ENCODE results near the gene EFNA1. TPM values are rescaled to one million over a fixed set of nuclear protein-coding genes. Genes with fewer than 3 reads are reported as not detected.
A peak's percentile ranks its signal among the peaks of the same experiment; 100 is the strongest.

The EFNA1 gene
- total and polyA plus RNA-seq, 2 of the 13 experiments (the other 11 are each of a cell fraction or from before 2014, with no cell fraction given) = 81.8 to 874 TPM

DNA sequence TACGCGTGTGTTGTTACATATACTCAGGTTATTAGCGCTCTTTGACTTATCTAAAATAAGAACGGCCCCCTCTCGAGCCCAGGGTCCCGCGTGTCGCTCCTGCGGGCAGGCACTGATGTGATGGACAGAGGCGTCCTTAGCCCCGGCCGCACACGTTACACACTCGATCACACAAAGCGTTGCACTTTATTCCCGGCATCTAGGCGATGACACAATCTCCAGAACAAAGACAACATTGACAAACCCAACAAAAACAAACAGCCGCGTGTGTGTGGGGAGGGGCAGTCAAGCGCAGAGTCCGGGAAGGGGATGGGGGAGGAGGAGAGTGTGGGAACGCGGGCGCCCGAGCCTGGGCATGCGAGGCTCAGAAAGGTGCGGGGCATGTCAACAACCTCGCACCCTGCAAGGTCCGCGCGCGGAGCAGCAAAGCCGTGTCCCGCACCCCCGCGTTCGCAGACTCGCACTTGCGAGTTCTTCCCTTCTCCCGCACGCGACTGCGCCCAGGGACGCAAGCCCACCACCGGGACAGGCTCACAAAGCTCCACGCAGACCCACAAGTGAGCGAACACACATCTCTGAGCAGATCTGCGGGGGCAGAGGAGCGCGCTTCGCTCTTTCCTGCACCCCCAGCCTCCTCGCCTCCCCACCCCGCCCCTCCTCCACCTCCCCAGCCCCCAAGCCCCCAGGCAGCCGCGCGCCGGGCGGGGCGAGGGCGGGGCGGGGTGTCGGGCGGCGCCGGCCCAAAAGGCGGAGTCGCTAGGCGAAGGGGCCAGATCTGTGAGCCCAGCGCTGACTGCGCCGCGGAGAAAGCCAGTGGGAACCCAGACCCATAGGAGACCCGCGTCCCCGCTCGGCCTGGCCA, at the start of gene EFNA1 (continued):
- TF ChIP-seq, protein P1, sequence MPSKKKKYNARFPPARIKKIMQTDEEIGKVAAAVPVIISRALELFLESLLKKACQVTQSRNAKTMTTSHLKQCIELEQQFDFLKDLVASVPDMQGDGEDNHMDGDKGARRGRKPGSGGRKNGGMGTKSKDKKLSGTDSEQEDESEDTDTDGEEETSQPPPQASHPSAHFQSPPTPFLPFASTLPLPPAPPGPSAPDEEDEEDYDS (CRISPR knock-in tag; IDR thresholded peaks at IDR 0.05) = peak; percentile 91
- TF ChIP-seq ZHX2 (IDR thresholded peaks at IDR 0.05; ENCODE audit: low read depth) = peak; percentile 58; the same call in 1 of the 2 replicates
- no peak for TF ChIP-seq ZHX2 (CRISPR knock-in tag; IDR thresholded peaks at IDR 0.05; ENCODE audit: borderline replicate concordance)
- TF ChIP-seq THYN1 (CRISPR knock-in tag; IDR thresholded peaks at IDR 0.05; ENCODE audit: borderline replicate concordance, low read depth) = no peak
- no peak for TF ChIP-seq RFX1 (IDR thresholded peaks at IDR 0.05)
- peak; percentile 16; the same call in 1 of the 2 replicates for TF ChIP-seq SMAD3 (CRISPR knock-in tag; IDR thresholded peaks at IDR 0.05)
- no peak for TF ChIP-seq THAP7 (CRISPR knock-in tag; IDR thresholded peaks at IDR 0.05)
- 0 out of 2 replicates have a peak, but pooled peaks have one; percentile 64 for TF ChIP-seq ZNF672 (CRISPR knock-in tag; IDR thresholded peaks at IDR 0.05)
- no peak; the same call in 1 of the 2 replicates for TF ChIP-seq ZNF274 (CRISPR knock-in tag; IDR thresholded peaks at IDR 0.05)
- no peak; the same call in 1 of the 2 replicates for TF ChIP-seq RFX5 (IDR thresholded peaks at IDR 0.05; ENCODE audit: low read depth, low read length)
- TF ChIP-seq, protein P2, sequence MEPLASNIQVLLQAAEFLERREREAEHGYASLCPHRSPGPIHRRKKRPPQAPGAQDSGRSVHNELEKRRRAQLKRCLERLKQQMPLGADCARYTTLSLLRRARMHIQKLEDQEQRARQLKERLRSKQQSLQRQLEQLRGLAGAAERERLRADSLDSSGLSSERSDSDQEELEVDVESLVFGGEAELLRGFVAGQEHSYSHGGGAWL (CRISPR knock-in tag; IDR thresholded peaks at IDR 0.05) = no peak
- TF ChIP-seq, protein P3, sequence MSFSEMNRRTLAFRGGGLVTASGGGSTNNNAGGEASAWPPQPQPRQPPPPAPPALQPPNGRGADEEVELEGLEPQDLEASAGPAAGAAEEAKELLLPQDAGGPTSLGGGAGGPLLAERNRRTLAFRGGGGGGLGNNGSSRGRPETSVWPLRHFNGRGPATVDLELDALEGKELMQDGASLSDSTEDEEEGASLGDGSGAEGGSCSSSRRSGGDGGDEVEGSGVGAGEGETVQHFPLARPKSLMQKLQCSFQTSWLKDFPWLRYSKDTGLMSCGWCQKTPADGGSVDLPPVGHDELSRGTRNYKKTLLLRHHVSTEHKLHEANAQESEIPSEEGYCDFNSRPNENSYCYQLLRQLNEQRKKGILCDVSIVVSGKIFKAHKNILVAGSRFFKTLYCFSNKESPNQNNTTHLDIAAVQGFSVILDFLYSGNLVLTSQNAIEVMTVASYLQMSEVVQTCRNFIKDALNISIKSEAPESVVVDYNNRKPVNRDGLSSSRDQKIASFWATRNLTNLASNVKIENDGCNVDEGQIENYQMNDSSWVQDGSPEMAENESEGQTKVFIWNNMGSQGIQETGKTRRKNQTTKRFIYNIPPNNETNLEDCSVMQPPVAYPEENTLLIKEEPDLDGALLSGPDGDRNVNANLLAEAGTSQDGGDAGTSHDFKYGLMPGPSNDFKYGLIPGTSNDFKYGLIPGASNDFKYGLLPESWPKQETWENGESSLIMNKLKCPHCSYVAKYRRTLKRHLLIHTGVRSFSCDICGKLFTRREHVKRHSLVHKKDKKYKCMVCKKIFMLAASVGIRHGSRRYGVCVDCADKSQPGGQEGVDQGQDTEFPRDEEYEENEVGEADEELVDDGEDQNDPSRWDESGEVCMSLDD (CRISPR knock-in tag; IDR thresholded peaks at IDR 0.05; ENCODE audit: borderline replicate concordance) = peak; percentile 46; the same call in 1 of the 2 replicates
- no peak for TF ChIP-seq HDAC6 (IDR thresholded peaks at IDR 0.05; ENCODE audit: low read depth, low read length)

Data from HepG2 (cell line).